HepG2 (cell line): Measurements from ENCODE around the gene NDRG3. TPM values are rescaled to one million over a fixed set of nuclear protein-coding genes. Genes with fewer than 3 reads are reported as not detected.

Experiments used
- ATAC-seq: fragments of 200-7000 bp; cut with Tn5 transposase; 3 replicates; pipeline ENCODE4 v1.9.1; 2020; ENCODE audit warnings: mild to moderate bottlenecking, moderate library complexity
- BruUV-seq: library from RNA; stranded (reverse); fragments of 400-500 nt; replicated peaks from 2 replicates; lab custom pipeline; 2021; lab: Mats Ljungman, UMichigan
- CTCF ChIA-PET: fragments of 300-600 bp; formaldehyde crosslinking; extraction: SDS; loops from one replicate; lab custom pipeline; 2021; ENCODE audit warnings: low total read pairs, inconsistent platforms, low intra/inter-chr PET ratio; lab: Yijun Ruan, JAX
- POLR2A ChIA-PET: fragments of 350-600 bp; sonication (Branson Sonifier 250); formaldehyde crosslinking; loops from one replicate; lab custom pipeline; 2020; ENCODE audit warnings: antibody characterized with exemption, inconsistent platforms; lab: Yijun Ruan, JAX
- DNase-seq: peaks from one replicate; pipeline ENCODE4 v3.0.0-alpha.2; 2015; ENCODE audit warnings: low spot score
- FAIRE-seq: peaks from 3 replicates; lab custom pipeline; 2011; peaks lifted over from hg19 to GRCh38; lab: Jason Lieb, UNC
- H2AFZ ChIP-seq: one replicate; pipeline ENCODE4 v1.6.1; 2011; ENCODE audit warnings: low read length, inconsistent platforms
- H3K27ac ChIP-seq: fragments of 300-600 bp; 3 replicates; pipeline ENCODE4 v1.8.0; 2011; ENCODE audit warnings: mixed run types, mild to moderate bottlenecking, mixed read lengths, low read length, inconsistent platforms; ENCODE audit not compliant: insufficient read depth; ENCODE audit errors: extremely low read length
- H3K27me3 ChIP-seq, 2 experiments: fragments of 200-600 bp in 1 of 2; 2 replicates in 1 of 2; 3 replicates in 1 of 2; pipeline versions ENCODE4 v1.6.0 to v1.8.0; 2011; ENCODE audit warnings: low read length in 2 of 2, mild to moderate bottlenecking in 2 of 2, moderate library complexity in 2 of 2, inconsistent platforms in 1 of 2; ENCODE audit not compliant: insufficient read depth in 2 of 2, control insufficient read depth in 1 of 2
- H3K36me3 ChIP-seq, 2 experiments: fragments of 200-600 bp in 1 of 2; replicated peaks in 1 of 2; 2 replicates in 1 of 2; 3 replicates in 1 of 2; pipeline versions ENCODE4 v1.5.1 to v1.8.0; 2011; ENCODE audit warnings: low read length in 2 of 2, inconsistent platforms in 1 of 2; ENCODE audit not compliant: insufficient read depth in 2 of 2, control insufficient read depth in 1 of 2
- H3K4me1 ChIP-seq: 2 replicates; pipeline ENCODE4 v1.5.1; 2012; ENCODE audit warnings: low read length, inconsistent platforms; ENCODE audit not compliant: insufficient read depth
- H3K4me2 ChIP-seq: 2 replicates; pipeline ENCODE4 v1.6.0; 2011; ENCODE audit warnings: low read depth, low read length, inconsistent platforms
- H3K4me3 ChIP-seq, 3 experiments: fragments of 200-600 bp in 1 of 3; sonication (generic), shearing (Covaris generic) in 1 of 3; replicated peaks in 1 of 3; 2 replicates each; pipeline ENCODE4 v1.5.1; 2011 to 2016; ENCODE audit warnings: low read length in 3 of 3, inconsistent platforms in 2 of 3, low read depth in 2 of 3, mild to moderate bottlenecking in 2 of 3, control low read depth in 1 of 3, mixed read lengths in 1 of 3; ENCODE audit not compliant: insufficient read depth in 1 of 3
- H3K79me2 ChIP-seq: one replicate; pipeline ENCODE4 v1.6.1; 2011; ENCODE audit warnings: low read length, inconsistent platforms; ENCODE audit not compliant: insufficient read depth
- H3K9ac ChIP-seq: 2 replicates; pipeline ENCODE4 v1.6.0; 2011; ENCODE audit warnings: mild to moderate bottlenecking, low read depth, low read length, inconsistent platforms; ENCODE audit not compliant: insufficient read depth
- H3K9me3 ChIP-seq: 2 replicates; pipeline ENCODE4 v1.5.1; 2012; ENCODE audit warnings: mild to moderate bottlenecking, low read length
- H4K20me1 ChIP-seq: 2 replicates; pipeline ENCODE4 v1.6.0; 2011; ENCODE audit warnings: inconsistent platforms, mild to moderate bottlenecking, low read length, moderate library complexity; ENCODE audit not compliant: insufficient read depth
- BCL3 ChIP-seq: sonication (generic); formaldehyde crosslinking; IDR thresholded peaks from 2 replicates; pipeline ENCODE4 v1.5.1; 2020; ENCODE audit warnings: mild to moderate bottlenecking, missing genetic modification reagents, moderate library complexity
- CREM ChIP-seq, 2 experiments: sonication (generic) in 1 of 2; formaldehyde crosslinking in 1 of 2; IDR thresholded peaks; 2 replicates each; pipeline versions ENCODE4 v1.4.0 to v1.6.1; 2016 to 2020; ENCODE audit warnings: antibody characterized with exemption in 1 of 2, mild to moderate bottlenecking in 1 of 2, missing genetic modification reagents in 1 of 2
- FOXP1 ChIP-seq, 2 experiments: fragments of 450-650 bp in 1 of 2; IDR thresholded peaks; 2 replicates each; pipeline ENCODE4 v1.6.1; 2017 to 2018; ENCODE audit warnings: antibody characterized with exemption in 1 of 2
- GABPA ChIP-seq, 2 experiments: IDR thresholded peaks; 2 replicates each; pipeline ENCODE4 v1.6.1; 2011 to 2016; ENCODE audit warnings: low read depth in 2 of 2, low read length in 1 of 2, missing biosample characterization in 1 of 2, missing genetic modification characterization in 1 of 2
- JUN ChIP-seq: sonication (generic); formaldehyde crosslinking; IDR thresholded peaks from 2 replicates; pipeline ENCODE4 v1.4.0; 2020; ENCODE audit warnings: mild to moderate bottlenecking, missing genetic modification reagents
- KLF15 ChIP-seq: sonication (generic); formaldehyde crosslinking; IDR thresholded peaks from 2 replicates; pipeline ENCODE4 v1.8.1; 2023; ENCODE audit warnings: borderline replicate concordance, mild to moderate bottlenecking, inconsistent platforms, missing genetic modification reagents, mixed read lengths
- MAFK ChIP-seq, 2 experiments: IDR thresholded peaks in 1 of 2; conservative IDR thresholded peaks in 1 of 2; 2 replicates each; pipeline ENCODE4 v1.6.1; 2011; ENCODE audit warnings: improper control_type of control experiment in 2 of 2, low read length in 2 of 2
- MTA1 ChIP-seq: sonication (generic); formaldehyde crosslinking; IDR thresholded peaks from 2 replicates; pipeline ENCODE4 v1.4.0; 2020; ENCODE audit warnings: missing genetic modification reagents, mild to moderate bottlenecking, borderline replicate concordance
- NPAS2 ChIP-seq: sonication (generic); formaldehyde crosslinking; IDR thresholded peaks from 2 replicates; pipeline ENCODE4 v1.8.0; 2022; ENCODE audit warnings: mild to moderate bottlenecking, missing genetic modification reagents, borderline replicate concordance
- ONECUT2 ChIP-seq: sonication (generic); formaldehyde crosslinking; IDR thresholded peaks from 2 replicates; pipeline ENCODE4 v1.4.0; 2020; ENCODE audit warnings: missing genetic modification reagents
- SKI ChIP-seq: fragments of 450-650 bp; IDR thresholded peaks from one replicate; pipeline ENCODE4 v1.6.1; 2018; ENCODE audit warnings: mild to moderate bottlenecking; ENCODE audit not compliant: partially characterized antibody
- TBL1XR1 ChIP-seq: fragments of 150-350 bp; IDR thresholded peaks from 2 replicates; pipeline ENCODE4 v1.6.1; 2014; ENCODE audit warnings: borderline replicate concordance, low read length; ENCODE audit not compliant: partially characterized antibody
- TGIF2 ChIP-seq: IDR thresholded peaks from 2 replicates; pipeline ENCODE4 v1.6.1; 2016; ENCODE audit warnings: control low read depth, missing compliant biosample characterization
- ZFP41 ChIP-seq: sonication (generic); formaldehyde crosslinking; IDR thresholded peaks from 2 replicates; pipeline ENCODE4 v1.4.0; 2020; ENCODE audit warnings: mild to moderate bottlenecking, missing genetic modification reagents, borderline replicate concordance
- ZNF24 ChIP-seq: fragments of 450-650 bp; IDR thresholded peaks from 2 replicates; pipeline ENCODE4 v1.6.1; 2017; ENCODE audit warnings: antibody characterized with exemption, mild to moderate bottlenecking
- ZNF331 ChIP-seq: sonication (generic); formaldehyde crosslinking; IDR thresholded peaks from 2 replicates; pipeline ENCODE4 v1.4.0; 2020; ENCODE audit warnings: missing genetic modification reagents
- ZNF34 ChIP-seq: sonication (generic); formaldehyde crosslinking; IDR thresholded peaks from 2 replicates; pipeline ENCODE4 v1.4.0; 2020; ENCODE audit warnings: mild to moderate bottlenecking, missing genetic modification reagents, borderline replicate concordance
- ZNF546 ChIP-seq: sonication (generic); formaldehyde crosslinking; conservative IDR thresholded peaks from 2 replicates; pipeline ENCODE4 v1.8.1; 2023; ENCODE audit warnings: mild to moderate bottlenecking, missing genetic modification reagents
- ZNF547 ChIP-seq: sonication (generic); formaldehyde crosslinking; IDR thresholded peaks from 2 replicates; pipeline ENCODE4 v1.5.1; 2020; ENCODE audit warnings: mild to moderate bottlenecking, missing genetic modification reagents
- ZNF552 ChIP-seq: sonication (generic); formaldehyde crosslinking; IDR thresholded peaks from 2 replicates; pipeline ENCODE4 v1.9.0; 2022; ENCODE audit warnings: missing genetic modification reagents, mild to moderate bottlenecking, borderline replicate concordance
- ZNF562 ChIP-seq: sonication (generic); formaldehyde crosslinking; IDR thresholded peaks from 2 replicates; pipeline ENCODE4 v1.8.0; 2022; ENCODE audit warnings: missing genetic modification reagents, borderline replicate concordance
- ZNF879 ChIP-seq: sonication (generic); formaldehyde crosslinking; IDR thresholded peaks from 2 replicates; pipeline ENCODE4 v1.8.1; 2023; ENCODE audit warnings: missing genetic modification reagents
- ZSCAN22 ChIP-seq: sonication (generic); formaldehyde crosslinking; IDR thresholded peaks from 2 replicates; pipeline ENCODE4 v1.4.0; 2020; ENCODE audit warnings: mild to moderate bottlenecking, missing genetic modification reagents
- WGBS: methylation state at CpG from one replicate; pipeline ENCODE4 v1.1.6; 2017; ENCODE audit warnings: low lambda C conversion rate; 5-methylcytosine and 5-hydroxymethylcytosine counted together
- in situ Hi-C: cut with HindIII; loops from 2 replicates; pipeline ENCODE4 v1.10.0; 2017; ENCODE audit warnings: low pct_unique_long_range_greater_than_20kb; ENCODE audit not compliant: extremely low pct_ligation_motif_present
- intact Hi-C: fragments of 100-400 bp; cut with micrococcal nuclease; formaldehyde crosslinking; loops from one replicate; pipeline ENCODE4 v1.10.0; 2022; ENCODE audit not compliant: unreplicated experiment
- polyA plus RNA-seq, 8 experiments: library from polyadenylated mRNA; depleted of rRNA in 3 of 8; stranded (reverse) in 7 of 8; unstranded in 1 of 8; fragments of >200 nt; fragmentation: Illumina TruSeq in 4 of 8; extraction: Trizol in 4 of 8; gene quantifications; 2 replicates each; pipeline versions ENCODE4 v1.2.1 to v1.2.3, GENCODE V29; 2011 to 2016; ENCODE audit warnings: low read depth in 4 of 8, missing spikeins in 1 of 8, mixed read lengths in 1 of 8; ENCODE audit not compliant: insufficient read depth in 1 of 8
- total RNA-seq, 5 experiments: library from RNA; depleted of rRNA; stranded (reverse); fragments of >200 nt; fragmentation: Illumina TruSeq; extraction: Trizol; gene quantifications; 2 replicates each; pipeline ENCODE4 v1.2.3, GENCODE V29; 2016; ENCODE audit warnings: low read depth in 1 of 5
- TF ChIP-seq, protein P1 (sequence below): sonication (generic); formaldehyde crosslinking; IDR thresholded peaks from 2 replicates; pipeline ENCODE4 v1.4.0; 2020; ENCODE audit warnings: mild to moderate bottlenecking, missing genetic modification reagents
- TF ChIP-seq, protein P2 (sequence below): sonication (generic); formaldehyde crosslinking; IDR thresholded peaks from 2 replicates; pipeline ENCODE4 v1.5.0; 2020; ENCODE audit warnings: missing genetic modification reagents

NDRG3 gene
- total and polyA plus RNA-seq, 2 of the 13 experiments (the other 11 are each of a cell fraction or from before 2014, with no cell fraction given) = 36.0 to 40.5 TPM

DNA sequence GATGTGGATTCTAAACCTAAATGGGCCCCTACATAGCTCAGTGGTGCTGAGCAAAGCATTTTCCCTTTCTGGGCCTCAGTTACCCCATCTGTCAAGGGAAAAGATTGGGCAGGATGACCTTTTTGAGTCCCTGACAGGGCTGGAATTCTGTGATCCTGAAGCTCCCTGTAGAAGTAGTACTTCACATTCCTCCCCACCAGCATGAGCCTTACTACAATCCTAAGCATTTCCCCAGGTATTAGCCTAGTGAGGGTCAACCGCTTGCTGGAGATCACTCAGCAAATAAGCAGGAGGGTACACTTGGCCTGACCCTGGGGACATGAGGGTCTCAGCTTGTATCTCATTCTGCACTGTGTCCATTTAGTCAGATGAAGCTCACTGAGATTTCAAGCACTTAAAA lies 13.4 kb downstream of the NDRG3 start:
- Histone ChIP-seq H2AFZ (no peak overlapping the region), H3K79me2 (peaks cover 19% of the 10 kb centered on the region), H3K4me1 (peaks cover 39% of the 10 kb centered on the region), H3K9ac (no peak overlapping the region), H3K27me3 (no peaks in the 10 kb centered on the region), H3K27ac (no peak overlapping the region), H4K20me1 (no peaks in the 10 kb centered on the region), H3K36me3 (no peaks in the 10 kb centered on the region), H3K9me3 (no peaks in the 10 kb centered on the region), H3K4me3 (no peak overlapping the region), H3K4me2 (no peak overlapping the region)
- intact Hi-C loops = no loop called here
- ChIA-PET POLR2A (interaction anchor here (1.7 to 2.4 kb wide), 2 partner anchors 13 to 41 kb away, joined by 6 to 19 read pairs; partner anchors contain the start of genes DSN1 and NDRG3), CTCF (no interaction called here)
- in situ Hi-C loops = no loop called here
- WGBS = 95% methylated on average over 1 of the region's 1 CpG
- no TSS peak for BruUV-seq
- FAIRE-seq (no peak), DNase-seq (no peak), ATAC-seq (no peak)
- TF ChIP-seq GABPA (IDR thresholded peaks at IDR 0.05; ENCODE audit: low read depth, low read length) (no peak), GABPA (CRISPR knock-in tag; IDR thresholded peaks at IDR 0.05; ENCODE audit: low read depth) (no peak), CREM (IDR thresholded peaks at IDR 0.05) (no peak), CREM (CRISPR knock-in tag; IDR thresholded peaks at IDR 0.05) (no peak), ZNF562 (CRISPR knock-in tag) (no peak), ZNF331 (no peak), TGIF2 (CRISPR knock-in tag) (0 out of 2 replicates have a peak, but pooled peaks have one; percentile 23), MTA1 (no peak), MAFK (conservative IDR thresholded peaks at IDR 0.05 in 1 of 2, IDR thresholded peaks at IDR 0.05 in 1 of 2; ENCODE audit: low read length in 2 of 2) (peak; percentile 16 to 32; a peak in 1 of 4 replicates), ZNF34 (CRISPR knock-in tag) (no peak), ZNF24 (no peak), ZFP41 (no peak), ZNF879 (CRISPR knock-in tag) (no peak), JUN (no peak), ONECUT2 (no peak), TBL1XR1 (no peak), ZNF547 (CRISPR knock-in tag) (no peak), BCL3 (CRISPR knock-in tag) (no peak), FOXP1 (IDR thresholded peaks at IDR 0.05) (no peak), FOXP1 (CRISPR knock-in tag; IDR thresholded peaks at IDR 0.05) (no peak), NPAS2 (CRISPR knock-in tag) (0 out of 2 replicates have a peak, but pooled peaks have one; percentile 50), ZNF552 (CRISPR knock-in tag) (no peak), SKI (peak; percentile 11), ZNF546 (CRISPR knock-in tag) (no peak), ZSCAN22 (CRISPR knock-in tag) (no peak), KLF15 (CRISPR knock-in tag) (no peak)
- TF ChIP-seq, protein P1, sequence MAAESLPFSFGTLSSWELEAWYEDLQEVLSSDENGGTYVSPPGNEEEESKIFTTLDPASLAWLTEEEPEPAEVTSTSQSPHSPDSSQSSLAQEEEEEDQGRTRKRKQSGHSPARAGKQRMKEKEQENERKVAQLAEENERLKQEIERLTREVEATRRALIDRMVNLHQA = no peak
- TF ChIP-seq, protein P2, sequence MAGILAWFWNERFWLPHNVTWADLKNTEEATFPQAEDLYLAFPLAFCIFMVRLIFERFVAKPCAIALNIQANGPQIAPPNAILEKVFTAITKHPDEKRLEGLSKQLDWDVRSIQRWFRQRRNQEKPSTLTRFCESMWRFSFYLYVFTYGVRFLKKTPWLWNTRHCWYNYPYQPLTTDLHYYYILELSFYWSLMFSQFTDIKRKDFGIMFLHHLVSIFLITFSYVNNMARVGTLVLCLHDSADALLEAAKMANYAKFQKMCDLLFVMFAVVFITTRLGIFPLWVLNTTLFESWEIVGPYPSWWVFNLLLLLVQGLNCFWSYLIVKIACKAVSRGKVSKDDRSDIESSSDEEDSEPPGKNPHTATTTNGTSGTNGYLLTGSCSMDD (CRISPR knock-in tag) = no peak
